ENCODE results near the gene POLA1.

- TF ChIP-seq POLR2A (IDR thresholded peaks at IDR 0.05; ENCODE audit: low read length) (no peak), GATA1 (IDR thresholded peaks at IDR 0.05; ENCODE audit: low read depth, low read length) (no peak)
These were observed 186.0 kb downstream of the POLA1 start for GRCh38 chrX:24879679-24880078.

Measured in erythroblast (primary cell).